Measurements from ENCODE around the gene HES3. TPM values are rescaled to one million over a fixed set of nuclear protein-coding genes. Genes with fewer than 3 reads are reported as not detected.

Gene HES3
- total RNA-seq, 1 experiment from 2014 or later: not detected

DNA sequence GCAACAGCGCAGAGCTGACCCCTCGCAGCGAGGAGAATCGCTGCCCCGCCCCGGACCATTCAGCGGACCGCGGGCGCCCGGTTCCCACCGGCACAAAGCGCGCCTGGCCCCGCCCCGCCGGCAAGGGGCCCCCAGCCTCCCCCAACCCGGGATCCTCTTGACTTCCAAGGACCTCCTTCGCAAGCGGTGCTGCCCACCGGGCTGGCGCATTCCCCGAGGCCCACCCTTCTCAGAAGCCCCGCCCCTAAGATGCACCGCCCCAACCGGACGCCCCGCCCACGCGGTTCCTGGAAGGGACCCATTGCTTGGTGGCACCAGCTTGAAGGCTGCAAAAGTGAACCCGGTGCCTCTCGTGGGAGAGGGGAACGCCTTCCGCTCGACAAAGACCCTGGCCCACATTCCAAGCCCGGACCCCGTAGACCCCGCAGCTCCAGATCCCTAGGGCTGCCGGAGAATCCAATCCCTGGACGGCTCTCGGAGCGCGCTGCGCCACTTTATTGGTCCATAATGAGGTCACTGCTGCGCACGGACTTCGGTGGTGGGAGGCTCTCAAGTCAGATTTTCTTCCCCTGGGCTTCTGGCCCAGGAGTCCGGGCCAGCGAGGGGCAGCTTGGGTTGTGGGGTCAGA, 2.0 kb downstream of the HES3 start:
- peak; percentile 24 for DNase-seq (ENCODE audit: low read depth)

DNA sequence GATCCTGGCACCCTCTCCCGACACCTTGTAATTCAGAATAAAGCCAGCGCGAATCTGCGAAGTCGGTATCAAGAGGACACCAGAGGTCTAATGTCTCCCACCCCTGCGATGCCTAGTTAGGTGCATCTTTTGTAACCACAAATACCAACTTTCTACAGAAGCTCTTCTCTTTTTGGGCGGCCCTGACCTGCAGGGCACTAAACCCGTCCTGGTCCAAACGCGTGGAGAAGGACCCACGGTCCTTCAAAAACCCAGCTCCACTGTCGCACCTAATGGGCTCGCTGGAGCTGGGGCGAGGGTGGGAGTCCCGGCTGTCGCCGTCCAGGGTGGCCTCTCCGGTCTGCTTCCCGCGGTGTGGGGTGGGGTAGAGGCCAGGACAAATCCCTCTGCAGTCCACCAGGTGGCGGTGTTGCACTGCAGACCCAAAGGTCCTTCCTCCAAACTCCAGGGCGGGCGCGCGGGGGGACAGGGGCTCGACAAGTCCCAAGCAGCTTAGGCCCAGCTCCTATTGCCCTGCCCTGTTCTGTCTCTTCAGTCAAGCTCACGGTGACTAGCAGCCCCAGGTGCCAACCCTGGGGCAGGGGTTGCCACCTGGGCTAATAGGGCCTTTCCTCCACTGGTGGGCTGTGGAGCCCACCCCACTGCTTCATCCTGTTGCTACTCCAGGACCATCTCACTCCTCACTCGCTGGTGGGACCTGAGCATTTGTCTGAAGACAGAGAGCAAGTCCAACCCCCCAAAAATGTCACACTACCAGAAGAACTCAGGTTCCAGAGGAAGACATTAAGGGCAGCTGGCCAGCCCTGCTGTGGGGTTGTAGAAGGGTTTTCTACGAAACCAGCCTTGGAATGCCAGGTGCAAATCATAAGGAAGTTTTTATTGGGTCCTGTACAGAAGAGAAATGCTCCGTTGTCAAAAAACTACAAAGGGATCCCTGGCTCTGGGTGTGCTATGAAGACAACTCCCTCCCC, 2.8 kb downstream of the HES3 start:
- peak; percentile 59 for DNase-seq (ENCODE audit: low read depth)

DNA sequence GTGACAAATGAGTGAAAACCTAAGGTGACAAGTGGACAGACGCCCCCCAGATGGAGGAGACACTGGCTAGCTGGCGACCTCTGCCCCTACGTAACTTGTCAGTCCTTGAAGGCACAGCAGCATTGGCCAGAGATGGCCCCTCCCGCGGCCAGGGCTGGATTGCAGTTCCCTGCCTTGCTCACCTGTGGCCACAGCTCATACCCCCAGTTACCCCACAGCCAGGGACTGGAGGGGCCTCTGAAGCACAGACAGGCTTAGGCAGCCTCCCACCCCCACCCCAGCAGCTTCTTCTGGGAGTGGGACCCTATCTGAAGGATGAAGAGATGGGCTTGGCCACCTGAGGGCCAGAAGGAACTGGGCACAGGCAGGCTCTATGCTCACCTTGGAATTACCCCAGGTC, 3.7 kb downstream of the HES3 start:
- no peak for DNase-seq (ENCODE audit: low read depth)

DNA sequence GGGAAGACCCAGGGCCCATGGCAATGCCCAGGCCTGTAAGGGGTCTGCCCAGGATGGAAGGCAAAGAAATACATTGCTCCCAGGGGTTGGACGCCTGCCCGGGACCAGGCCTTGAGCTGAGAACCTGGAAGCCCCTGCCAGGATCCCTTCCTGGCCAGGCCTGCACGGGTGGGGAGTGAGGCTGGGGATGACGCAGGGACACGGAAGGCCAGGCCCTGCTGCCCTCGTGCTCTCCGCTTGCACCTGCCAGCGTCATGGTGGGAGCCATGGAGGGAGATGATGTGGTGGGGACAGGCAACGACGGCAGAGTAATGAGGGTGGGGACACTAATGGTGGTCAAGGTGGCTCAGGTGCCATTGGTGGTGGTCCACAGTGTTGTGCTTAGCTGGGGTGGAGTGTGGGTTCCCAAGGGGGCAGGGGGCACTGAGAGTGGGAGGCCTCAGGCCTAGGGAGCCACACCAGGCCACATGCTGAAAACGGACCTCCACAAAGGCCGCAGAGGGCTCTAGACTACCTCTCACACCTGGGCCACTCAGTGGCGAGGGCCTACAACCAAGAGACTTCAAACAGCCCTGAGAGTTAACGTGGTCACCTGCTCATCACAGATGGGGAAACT, 4.3 kb downstream of the HES3 start:
- no peak for DNase-seq (ENCODE audit: low read depth)

DNA sequence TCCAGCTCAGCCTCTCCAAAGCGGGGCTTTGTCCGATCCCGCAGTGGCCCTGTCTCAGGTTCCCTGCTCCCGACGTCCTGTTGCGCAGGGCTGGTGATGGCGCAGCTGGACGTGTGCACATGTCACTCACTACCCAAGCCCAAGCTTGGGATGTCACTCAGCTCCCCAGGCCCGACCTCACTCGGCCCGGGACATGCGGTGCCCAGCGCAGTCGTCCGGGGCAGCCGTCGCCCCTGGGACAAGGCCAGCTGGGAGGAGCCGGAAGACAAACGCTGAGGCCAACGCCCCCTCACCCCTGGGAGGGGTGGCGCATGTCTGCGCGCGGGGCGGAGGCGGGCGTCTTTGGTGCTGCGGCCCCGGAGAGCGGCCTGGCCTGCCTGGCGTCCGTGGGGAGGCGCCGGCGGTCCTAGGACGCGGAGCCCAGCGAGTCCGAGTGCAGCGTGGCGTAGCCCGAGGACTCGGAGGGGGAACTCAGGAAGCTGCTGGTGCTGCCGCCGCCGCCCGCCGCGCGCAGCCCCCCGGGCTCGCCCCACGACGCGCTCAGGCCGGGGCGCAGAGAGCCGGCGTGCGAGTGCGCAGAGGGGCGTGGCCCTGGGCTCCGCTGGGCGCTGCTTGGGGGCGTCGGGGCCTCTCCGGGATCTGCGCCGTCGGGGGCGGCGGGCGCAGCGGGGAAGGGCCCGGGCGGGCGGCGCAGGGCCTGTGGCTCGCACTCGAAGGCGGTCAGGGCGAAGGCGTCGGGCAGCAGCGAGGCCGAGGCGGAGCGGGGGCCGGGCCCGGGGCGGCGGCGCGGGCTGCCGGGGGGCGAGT, 5.2 kb downstream of the HES3 start:
- DNase-seq (ENCODE audit: low read depth): no peak

DNA sequence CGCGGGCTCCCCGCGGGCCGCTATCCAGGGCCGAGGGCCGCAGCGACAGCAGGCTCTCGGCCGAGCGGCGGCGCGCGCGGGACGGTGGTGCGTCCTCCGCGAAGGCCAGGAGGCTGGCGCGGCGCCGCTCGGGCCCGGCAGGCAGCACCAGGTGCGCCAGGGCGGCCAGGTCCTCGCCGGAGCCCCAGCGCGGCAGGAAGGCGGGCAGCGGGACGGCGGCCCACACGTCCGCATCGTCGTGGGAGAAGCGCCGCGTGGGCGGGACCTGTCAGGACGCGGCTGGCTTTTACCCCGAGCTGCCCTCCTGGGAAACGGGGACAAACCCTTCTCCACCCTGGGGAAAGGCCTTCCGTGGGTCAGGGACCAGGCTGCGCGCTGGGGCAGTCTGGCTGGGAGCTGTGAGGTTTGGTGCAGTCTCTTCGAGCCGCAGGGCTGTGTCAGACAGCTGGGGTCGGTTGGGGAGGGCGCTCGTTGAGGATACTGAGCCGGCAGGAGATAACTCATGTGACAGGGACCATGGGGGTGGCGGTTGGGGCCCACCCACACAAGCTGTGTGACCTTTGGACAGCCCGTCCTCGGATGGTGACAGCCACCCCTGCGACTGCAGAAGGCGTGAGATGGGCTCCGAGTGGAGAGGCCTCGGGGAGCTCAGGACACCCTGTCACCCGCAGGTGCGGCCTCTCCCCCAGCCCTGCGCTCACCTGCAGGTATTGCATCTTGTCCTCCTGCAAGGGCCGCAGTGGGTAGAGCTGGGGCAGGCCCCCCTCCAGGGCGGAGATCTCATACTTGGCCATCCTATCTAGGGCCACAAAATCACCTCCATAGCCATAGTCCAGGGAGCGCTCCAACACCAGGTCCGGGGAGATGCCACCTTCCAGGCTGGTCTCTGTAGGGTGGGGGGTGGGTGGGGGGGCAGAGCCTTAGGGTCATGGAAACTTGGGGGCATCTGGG, 6.0 kb downstream of the HES3 start:
- DNase-seq (ENCODE audit: low read depth): no peak

DNA sequence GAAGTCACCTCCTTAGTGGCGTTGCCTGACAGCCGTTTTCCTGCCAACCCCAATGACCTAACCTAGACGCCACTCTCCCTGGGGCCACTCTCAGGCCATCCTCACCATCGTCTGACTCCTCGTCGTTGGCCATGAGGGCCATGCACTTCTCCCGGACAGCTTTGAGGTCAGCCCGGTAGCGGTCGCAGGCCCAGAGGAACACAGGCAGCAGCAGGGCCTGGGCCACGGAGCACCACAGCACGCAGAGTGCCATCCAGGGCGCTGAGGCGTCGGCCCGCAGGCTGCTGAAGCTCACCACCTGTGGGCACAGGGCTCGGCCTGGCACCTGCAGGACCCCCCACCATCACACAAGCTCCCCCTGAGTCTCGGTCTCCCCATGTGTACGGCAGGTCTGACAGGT, 7.3 kb downstream of the HES3 start:
- DNase-seq (ENCODE audit: low read depth): no peak

DNA sequence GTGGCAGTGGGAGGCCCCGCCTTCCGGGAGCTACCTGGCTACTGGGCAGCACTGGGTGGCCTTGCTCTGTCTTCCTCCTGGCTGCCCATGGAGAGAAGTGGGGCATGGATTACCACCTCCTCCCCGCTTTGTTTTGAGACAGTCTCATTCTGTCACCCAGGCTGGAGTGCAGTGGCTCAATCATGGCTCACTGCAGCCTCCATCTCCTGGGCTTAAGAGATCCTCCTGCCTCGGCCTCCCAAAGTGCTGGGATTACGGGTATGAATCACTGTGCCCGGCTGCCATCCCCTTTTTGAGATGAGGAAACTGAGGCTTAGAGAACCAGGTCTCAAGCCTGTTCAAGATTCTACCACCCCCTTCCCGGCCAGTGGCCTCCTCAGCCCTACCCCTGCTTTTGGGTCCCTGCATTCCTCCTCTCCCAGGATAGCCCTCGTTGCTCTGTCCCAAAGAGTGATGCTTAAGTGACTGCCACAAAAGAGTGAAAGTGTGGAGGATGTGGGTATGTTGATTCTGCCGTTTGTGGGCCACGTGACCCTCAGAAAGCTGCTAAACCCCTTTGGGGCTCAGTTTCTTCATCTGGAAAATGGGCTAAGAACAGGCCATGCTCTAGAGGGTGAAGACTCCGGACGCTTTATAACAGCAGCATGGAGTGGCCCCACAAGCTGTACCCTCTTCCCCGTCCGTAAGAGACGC, 7.8 kb downstream of the HES3 start:
- DNase-seq (ENCODE audit: low read depth): no peak

DNA sequence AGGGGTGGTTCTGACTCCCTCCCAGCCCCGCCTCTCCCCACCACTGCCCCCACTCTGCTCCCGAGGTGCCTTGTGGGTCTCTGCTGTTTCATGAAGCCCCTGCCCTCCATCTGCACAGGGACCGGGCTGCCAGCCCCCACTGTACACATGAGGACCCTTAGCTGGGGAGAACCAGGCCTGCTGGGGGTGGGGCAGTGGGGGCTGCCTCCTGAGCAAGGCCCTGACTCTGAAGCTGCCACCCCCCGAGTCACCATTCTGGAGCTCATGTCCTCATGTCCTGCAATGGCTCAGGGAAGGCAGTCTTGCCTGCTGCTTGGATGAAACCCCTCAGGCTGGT, 8.4 kb downstream of the HES3 start:
- DNase-seq (ENCODE audit: low read depth): no peak

DNA sequence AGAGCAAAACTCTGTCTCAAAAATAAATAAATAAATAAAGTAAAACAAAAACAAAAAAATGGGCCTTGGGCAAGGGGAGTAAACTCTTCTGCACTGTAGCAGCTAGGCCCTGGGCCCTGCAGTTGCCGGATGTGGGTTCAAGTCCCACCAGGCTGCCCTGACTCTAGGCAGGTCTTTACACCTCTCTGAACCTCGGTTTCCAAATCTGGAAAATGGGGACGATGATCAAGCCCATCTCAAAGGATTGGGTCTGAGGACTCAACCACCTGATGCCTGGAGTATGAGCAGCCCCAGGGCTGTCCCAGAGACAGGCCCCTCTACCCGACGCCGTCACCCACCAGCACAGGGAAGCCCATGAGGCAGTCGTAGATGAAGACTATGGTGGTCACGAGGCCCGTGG, 9.4 kb downstream of the HES3 start:
- no peak for DNase-seq (ENCODE audit: low read depth)

DNA sequence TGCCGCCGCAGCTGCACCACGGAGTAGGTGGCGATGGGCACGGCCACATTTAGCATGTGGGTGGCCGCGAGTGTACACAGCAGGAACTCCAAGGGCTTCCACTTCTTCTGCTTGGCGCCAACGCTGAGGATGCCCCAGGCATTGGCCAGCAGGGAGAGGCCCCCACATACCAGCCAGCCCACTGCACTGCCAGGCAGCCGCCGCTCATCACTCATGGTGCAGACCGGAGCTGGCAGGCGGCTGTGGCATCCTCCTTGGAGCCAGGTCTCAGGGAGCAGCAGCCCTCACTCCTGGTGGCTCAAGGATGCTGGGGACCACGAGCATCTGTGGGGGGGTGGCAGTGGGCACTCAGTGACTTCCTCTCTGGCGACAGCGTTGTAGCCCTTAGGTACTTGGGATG, 10.7 kb downstream of the HES3 start:
- no peak for DNase-seq (ENCODE audit: low read depth)

DNA sequence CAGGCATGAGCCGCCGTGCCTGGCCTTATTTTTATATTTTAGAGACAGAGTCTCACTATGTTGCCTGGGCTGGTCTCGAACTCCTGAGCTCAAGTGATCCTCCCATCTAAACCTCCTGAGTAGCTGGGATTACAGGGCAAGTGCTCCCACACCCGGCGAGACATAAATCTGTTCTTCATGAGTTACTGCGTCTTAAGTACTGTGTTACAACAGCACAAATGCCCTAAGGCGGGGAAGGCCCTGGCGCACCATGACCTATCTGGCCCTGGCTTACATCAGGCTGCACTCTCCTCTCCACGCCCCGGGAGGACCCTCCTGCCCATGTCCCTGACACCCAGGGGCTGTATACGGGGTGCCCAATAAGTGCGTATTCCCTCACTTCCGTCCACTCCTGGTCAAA, 12.7 kb downstream of the HES3 start:
- no peak for DNase-seq (ENCODE audit: low read depth)

DNA sequence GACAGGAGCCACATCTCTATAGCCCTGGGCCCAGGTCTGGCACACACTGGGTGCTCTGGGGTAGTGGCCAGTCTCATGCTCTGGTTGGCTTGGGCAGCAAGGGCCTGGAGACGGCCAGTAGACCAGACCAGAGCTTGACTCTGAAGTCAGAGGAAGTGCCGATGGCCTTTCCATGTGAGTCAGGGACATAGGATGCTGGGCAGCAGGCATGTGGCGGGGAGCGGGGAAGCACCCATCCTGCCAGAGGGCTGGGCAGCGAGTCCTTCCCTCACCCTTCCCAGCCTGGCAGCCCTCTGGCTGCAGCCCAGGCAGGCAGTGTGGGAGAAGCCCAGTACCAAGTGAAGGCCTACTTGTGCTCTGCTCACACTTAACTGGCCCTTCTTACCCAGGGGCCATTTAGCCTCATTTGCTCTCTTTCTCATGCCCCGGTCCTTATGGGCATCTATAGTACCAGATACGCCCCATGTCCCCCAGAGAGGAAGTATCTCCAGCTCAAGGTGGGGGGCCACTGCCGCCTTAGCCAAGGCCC, 13.6 kb downstream of the HES3 start:
- peak; percentile 16 for DNase-seq (ENCODE audit: low read depth)

DNA sequence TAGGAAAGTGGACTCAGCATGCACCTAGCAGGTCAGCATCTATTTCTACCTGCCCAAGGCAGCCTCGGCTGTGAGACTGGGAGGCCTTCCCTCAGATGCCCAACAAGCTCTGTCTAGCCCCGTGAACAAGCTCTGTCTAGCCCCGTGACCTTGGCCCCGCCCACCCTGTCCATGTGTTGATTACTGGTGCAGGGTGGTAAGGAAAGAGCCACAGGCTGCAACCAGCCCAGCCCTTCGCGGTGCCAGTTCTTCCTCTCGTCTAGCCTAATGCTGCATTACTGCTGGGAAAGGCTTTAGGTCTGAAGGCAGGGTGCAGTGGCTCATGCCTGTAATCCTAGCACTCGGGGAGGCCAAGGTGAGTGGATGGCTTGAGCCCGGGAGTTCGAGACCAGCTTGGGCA, 14.7 kb downstream of the HES3 start:
- no peak for DNase-seq (ENCODE audit: low read depth)

DNA sequence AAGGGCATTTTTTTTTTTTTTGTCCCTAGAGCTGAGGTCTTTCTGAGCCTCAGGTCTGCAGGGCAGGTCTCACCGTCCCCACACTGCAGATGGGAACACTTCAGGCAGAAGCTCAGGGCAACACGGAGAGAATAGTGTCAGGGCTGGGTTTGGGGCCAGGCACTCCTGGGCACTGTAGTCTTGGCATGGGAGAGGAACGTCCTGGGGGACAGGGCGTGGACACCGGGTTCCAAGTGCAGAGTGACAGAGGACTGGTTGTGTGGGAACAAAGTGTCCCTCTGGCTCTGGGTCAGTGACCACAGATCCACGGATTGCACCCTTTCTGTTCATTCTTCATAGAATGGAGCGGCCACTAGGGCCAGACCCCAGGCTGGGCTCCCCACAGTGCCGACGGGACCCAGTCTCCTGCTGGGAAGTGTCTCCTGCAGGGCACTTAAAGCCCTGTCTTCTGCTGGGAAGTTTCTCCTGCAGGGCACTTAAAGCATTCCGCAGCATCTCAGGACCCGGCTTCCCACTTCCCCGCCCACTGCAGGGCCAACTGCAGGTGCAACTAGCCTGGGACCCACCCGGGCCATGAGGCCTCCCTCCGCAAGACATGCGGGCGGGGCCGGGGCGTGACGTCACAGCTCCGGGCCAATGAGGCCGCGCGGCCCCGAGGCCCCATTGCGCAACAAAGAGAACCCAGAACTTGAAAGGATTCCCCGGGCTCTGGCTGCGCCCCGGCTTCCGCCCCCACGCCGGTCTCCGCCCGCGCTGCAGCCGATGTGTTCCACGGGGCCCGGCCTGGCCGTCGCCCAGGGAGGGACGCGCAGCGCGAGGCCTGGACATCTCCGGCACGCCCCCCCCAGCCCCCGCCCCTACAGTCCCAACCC, 15.7 kb downstream of the HES3 start:
- peak; percentile 81 for DNase-seq (ENCODE audit: low read depth)

DNA sequence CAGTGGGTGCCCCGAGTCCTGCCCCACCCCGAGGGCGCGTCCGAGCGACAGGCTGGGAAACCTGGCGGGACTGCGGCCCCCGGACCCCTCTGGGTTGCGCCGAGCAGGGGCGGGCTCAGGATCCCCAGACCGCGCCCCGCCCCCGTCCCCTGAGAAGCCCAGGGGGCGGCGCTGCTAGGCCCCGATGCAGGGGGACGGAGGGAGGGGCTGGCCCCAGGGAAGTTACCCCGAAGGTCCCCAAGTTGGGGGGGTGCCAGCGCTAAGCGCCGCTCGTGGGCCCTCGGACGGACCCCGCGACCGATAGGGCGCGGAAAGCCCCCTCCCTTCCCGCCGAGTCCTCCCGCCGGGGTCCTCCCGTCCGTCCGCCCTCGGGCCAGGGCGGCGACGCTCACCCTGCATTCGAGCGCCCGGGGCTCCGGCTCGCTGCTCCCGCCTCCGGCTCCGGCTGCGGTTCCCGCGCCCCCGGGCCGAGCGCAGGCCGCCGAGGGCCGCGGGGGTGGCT, 16.5 kb downstream of the HES3 start:
- peak; percentile 42 for DNase-seq (ENCODE audit: low read depth)

DNA sequence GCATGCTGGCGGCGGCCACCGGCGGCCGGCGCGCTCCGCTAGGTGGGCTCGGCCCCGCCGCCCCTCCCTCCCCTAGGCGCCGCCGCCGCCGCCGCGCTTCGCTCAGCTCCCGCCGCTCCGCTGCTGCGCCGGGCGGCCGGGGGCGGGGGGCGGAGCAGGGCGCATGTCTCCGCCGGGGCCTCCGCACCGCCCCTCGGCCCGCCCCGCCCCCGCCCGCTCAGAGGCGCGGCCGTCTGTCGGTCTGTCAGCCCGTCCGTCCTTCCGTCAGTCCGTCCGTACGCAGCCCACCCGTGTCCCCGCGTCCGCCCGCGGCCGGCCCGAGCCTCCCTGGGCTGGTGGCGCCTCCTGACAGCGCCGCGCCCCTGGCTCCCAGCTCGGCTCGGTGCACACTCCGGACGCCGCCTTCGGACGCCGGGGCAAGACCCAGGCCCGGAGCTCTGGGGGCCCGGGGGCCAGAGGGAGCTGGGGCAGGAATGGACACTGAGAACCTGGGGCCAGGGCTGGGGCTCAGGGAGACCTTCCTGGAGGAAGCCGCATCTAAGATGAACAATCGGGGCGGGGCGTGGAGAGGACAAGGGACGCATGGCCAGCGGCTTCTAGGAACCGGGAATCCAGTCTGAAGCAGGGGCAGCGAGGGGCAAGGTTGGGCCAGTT, 17.1 kb downstream of the HES3 start, which contains the start of gene GPR153:
TSS of gene GPR153 (minus strand) at position 138 of the 654 bp plus-strand sequence. CDS start 6,193 bp downstream, outside the sequence.
- peak; percentile 47 for DNase-seq (ENCODE audit: low read depth)

DNA sequence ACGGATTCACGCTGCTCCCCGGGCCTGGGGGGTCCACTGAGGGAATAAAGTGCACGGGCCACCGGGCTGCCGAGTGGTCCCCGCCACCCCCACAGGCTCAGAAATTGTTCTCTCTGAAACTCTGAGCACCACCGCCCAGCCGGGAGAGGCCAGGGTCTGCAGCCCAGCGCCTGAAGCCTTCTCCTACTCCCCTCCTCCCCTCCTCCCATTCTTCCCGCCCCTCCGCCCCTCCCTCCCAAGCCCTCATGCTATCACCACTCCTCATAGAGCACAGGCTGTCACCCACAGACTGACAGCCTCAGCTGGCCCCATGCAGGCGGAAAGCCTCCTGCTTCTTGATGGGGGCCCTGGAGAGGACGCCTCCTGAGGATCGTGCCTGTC, 17.6 kb downstream of the HES3 start:
- DNase-seq (ENCODE audit: low read depth): peak; percentile 71

Data from LHCN-M2 (cell line).